IMR-90 (cell line): ENCODE data around the gene CEP68. TPM values are rescaled to one million over a fixed set of nuclear protein-coding genes. Genes with fewer than 3 reads are reported as not detected.

Experiments
- ATAC-seq: fragments of 200-7000 bp; cut with Tn5 transposase; 2 replicates; pipeline ENCODE4 v1.9.1; 2020; ENCODE audit warnings: low read depth, mild to moderate bottlenecking, moderate library complexity
- BruUV-seq: library from RNA; stranded (reverse); fragments of 400-500 nt; replicated peaks from 2 replicates; lab custom pipeline; 2021; lab: Mats Ljungman, UMichigan
- CTCF ChIA-PET: fragments of 300-600 bp; formaldehyde crosslinking; extraction: SDS; loops from one replicate; lab custom pipeline; 2021; ENCODE audit warnings: antibody characterized with exemption; lab: Yijun Ruan, JAX
- POLR2A ChIA-PET: fragments of 300-600 bp; sonication (Branson Sonifier 250); formaldehyde crosslinking; loops from one replicate; lab custom pipeline; 2022; ENCODE audit warnings: antibody characterized with exemption; ENCODE audit not compliant: unreplicated experiment; lab: Charles Lee
- DNase-seq: peaks from one replicate; pipeline ENCODE4 v3.0.0; 2013
- H2AFZ ChIP-seq: replicated peaks from 2 replicates; pipeline ENCODE3; 2013; ENCODE audit warnings: low read length, mild to moderate bottlenecking; ENCODE audit not compliant: poor library complexity
- H2AK5ac ChIP-seq: 2 replicates; pipeline ENCODE4 v1.6.1; 2013; ENCODE audit warnings: low read depth, low read length, inconsistent platforms
- H2AK9ac ChIP-seq: replicated peaks from 2 replicates; pipeline ENCODE3; 2013; ENCODE audit warnings: mild to moderate bottlenecking, low read depth, low read length, moderate library complexity; ENCODE audit not compliant: poor library complexity
- H2BK120ac ChIP-seq: 2 replicates; pipeline ENCODE4 v1.6.1; 2013; ENCODE audit warnings: low read depth, low read length, inconsistent platforms
- H2BK15ac ChIP-seq: 3 replicates; pipeline ENCODE4 v1.6.1; 2013; ENCODE audit warnings: low read depth, low read length, inconsistent platforms
- H2BK20ac ChIP-seq: 2 replicates; pipeline ENCODE4 v1.6.1; 2013; ENCODE audit warnings: low read depth, mild to moderate bottlenecking, inconsistent platforms, low read length, moderate library complexity
- H2BK5ac ChIP-seq: 2 replicates; pipeline ENCODE4 v1.6.1; 2013; ENCODE audit warnings: mild to moderate bottlenecking, low read depth, low read length, inconsistent platforms; ENCODE audit not compliant: poor library complexity, severe bottlenecking
- H3K14ac ChIP-seq: replicated peaks from 2 replicates; pipeline ENCODE4 v1.6.1; 2013; ENCODE audit warnings: low read depth, low read length, inconsistent platforms
- H3K18ac ChIP-seq: 2 replicates; pipeline ENCODE4 v1.6.1; 2013; ENCODE audit warnings: low read depth, low read length, control low read depth
- H3K23ac ChIP-seq: 2 replicates; pipeline ENCODE4 v1.6.1; 2013; ENCODE audit warnings: low read depth, low read length, inconsistent platforms
- H3K27ac ChIP-seq: 2 replicates; pipeline ENCODE4 v1.5.1; 2013; ENCODE audit warnings: mild to moderate bottlenecking, control low read depth, low read length; ENCODE audit not compliant: insufficient read depth
- H3K27me3 ChIP-seq: 2 replicates; pipeline ENCODE4 v1.6.1; 2013; ENCODE audit warnings: low read length; ENCODE audit not compliant: control insufficient read depth, insufficient read depth
- H3K36me3 ChIP-seq: 2 replicates; pipeline ENCODE4 v1.6.1; 2013; ENCODE audit warnings: low read length, mixed read lengths; ENCODE audit not compliant: control insufficient read depth, insufficient read depth
- H3K4ac ChIP-seq: 2 replicates; pipeline ENCODE4 v1.6.1; 2013; ENCODE audit warnings: low read depth, low read length, inconsistent platforms
- H3K4me1 ChIP-seq: 2 replicates; pipeline ENCODE4 v1.6.1; 2013; ENCODE audit warnings: low read length, mixed read lengths; ENCODE audit not compliant: control insufficient read depth, insufficient read depth
- H3K4me2 ChIP-seq: 2 replicates; pipeline ENCODE4 v1.6.1; 2013; ENCODE audit warnings: low read depth, mild to moderate bottlenecking, control low read depth, low read length, moderate library complexity
- H3K4me3 ChIP-seq: 2 replicates; pipeline ENCODE4 v1.5.1; 2013; ENCODE audit warnings: low read depth, mild to moderate bottlenecking, control low read depth, low read length, moderate library complexity; ENCODE audit not compliant: insufficient read depth
- H3K56ac ChIP-seq: 2 replicates; pipeline ENCODE4 v1.6.1; 2013; ENCODE audit warnings: low read length, inconsistent platforms; ENCODE audit not compliant: insufficient read depth; ENCODE audit errors: extremely low read depth
- H3K79me1 ChIP-seq, 2 experiments: 2 replicates each; pipeline ENCODE4 v1.6.1; 2013; ENCODE audit warnings: low read length in 2 of 2, inconsistent platforms in 1 of 2, low read depth in 1 of 2
- H3K9ac ChIP-seq: 2 replicates; pipeline ENCODE4 v1.6.1; 2013; ENCODE audit warnings: low read depth, low read length, control low read depth
- H3K9me1 ChIP-seq: 2 replicates; pipeline ENCODE4 v1.6.1; 2013; ENCODE audit warnings: low read length, inconsistent platforms; ENCODE audit not compliant: insufficient read depth
- H3K9me3 ChIP-seq: 2 replicates; pipeline ENCODE4 v1.6.1; 2013; ENCODE audit warnings: low read length; ENCODE audit not compliant: control insufficient read depth, insufficient read depth
- H4K20me1 ChIP-seq: 2 replicates; pipeline ENCODE4 v1.6.1; 2013; ENCODE audit warnings: low read length, inconsistent platforms; ENCODE audit not compliant: insufficient read depth
- H4K5ac ChIP-seq: 2 replicates; pipeline ENCODE4 v1.6.1; 2013; ENCODE audit warnings: mild to moderate bottlenecking, low read depth, low read length, control low read depth
- H4K8ac ChIP-seq, 2 experiments: 2 replicates each; pipeline ENCODE4 v1.6.1; 2013; ENCODE audit warnings: low read depth in 2 of 2, low read length in 2 of 2, control low read depth in 1 of 2, inconsistent platforms in 1 of 2
- H4K91ac ChIP-seq: 2 replicates; pipeline ENCODE4 v1.6.1; 2013; ENCODE audit warnings: low read depth, low read length, inconsistent platforms; ENCODE audit not compliant: insufficient read depth
- BHLHE40 ChIP-seq: fragments of 150-350 bp; IDR thresholded peaks from 2 replicates; pipeline ENCODE4 v1.6.1; 2016; ENCODE audit warnings: mild to moderate bottlenecking, low read depth, low read length
- CEBPB ChIP-seq: IDR thresholded peaks from 2 replicates; pipeline ENCODE4 v1.6.1; 2012; ENCODE audit warnings: low read depth, low read length, improper control_type of control experiment
- CHD1 ChIP-seq: IDR thresholded peaks from 2 replicates; pipeline ENCODE4 v1.6.1; 2012; ENCODE audit warnings: low read depth, low read length, improper control_type of control experiment
- MAFK ChIP-seq: IDR thresholded peaks from 2 replicates; pipeline ENCODE4 v1.6.1; 2012; ENCODE audit warnings: low read depth, low read length, improper control_type of control experiment
- SMC3 ChIP-seq: fragments of 150-350 bp; IDR thresholded peaks from 2 replicates; pipeline ENCODE4 v1.6.1; 2016; ENCODE audit warnings: low read depth, mild to moderate bottlenecking, antibody characterized with exemption, low read length, moderate library complexity
- whole genome bisulfite sequencing, 2 experiments: methylation state at CpG; one replicate each; pipeline versions ENCODE4 v1.1.5 to v1.1.7; 2013; ENCODE audit warnings: missing lambda C conversion rate in 2 of 2; ENCODE audit not compliant: insufficient read length in 1 of 2; ENCODE audit errors: extremely low coverage in 2 of 2; 5-methylcytosine and 5-hydroxymethylcytosine counted together
- dilution Hi-C: fragments of 300-500 bp; cut with HindIII; formaldehyde crosslinking; loops from one replicate; pipeline ENCODE4 v1.14.3; 2018; ENCODE audit warnings: low sequenced_read_pairs; ENCODE audit not compliant: unreplicated experiment
- in situ Hi-C: fragments of 300-500 bp; cut with MboI; formaldehyde crosslinking; loops from 3 replicates; pipeline ENCODE4 v1.14.3; 2019; ENCODE audit warnings: low sequenced_read_pairs, inconsistent platforms, mixed read lengths
- intact Hi-C: fragments of 100-400 bp; cut with micrococcal nuclease; formaldehyde crosslinking; loops from 2 replicates; pipeline ENCODE4 v1.10.0; 2022
- polyA plus RNA-seq, 3 experiments: library from polyadenylated mRNA; depleted of rRNA; stranded (reverse); fragments of >200 nt; gene quantifications; 2 replicates each; pipeline ENCODE4 v1.2.3, GENCODE V29; 2012; ENCODE audit warnings: low replicate concordance in 1 of 3
- total RNA-seq: library from RNA; depleted of rRNA; stranded (reverse); fragments of >200 nt; gene quantifications from 2 replicates; pipeline ENCODE4 v1.2.3, GENCODE V29; 2012
- TF ChIP-seq, protein P1 (sequence below): conservative IDR thresholded peaks from 2 replicates; pipeline ENCODE4 v1.5.1; 2012; ENCODE audit warnings: mild to moderate bottlenecking, low read depth, low read length, improper control_type of control experiment

CEP68 gene
- total and polyA plus RNA-seq, 2 of the 4 experiments (the other 2 are of a cell fraction), result 5.5 to 5.6 TPM

DNA sequence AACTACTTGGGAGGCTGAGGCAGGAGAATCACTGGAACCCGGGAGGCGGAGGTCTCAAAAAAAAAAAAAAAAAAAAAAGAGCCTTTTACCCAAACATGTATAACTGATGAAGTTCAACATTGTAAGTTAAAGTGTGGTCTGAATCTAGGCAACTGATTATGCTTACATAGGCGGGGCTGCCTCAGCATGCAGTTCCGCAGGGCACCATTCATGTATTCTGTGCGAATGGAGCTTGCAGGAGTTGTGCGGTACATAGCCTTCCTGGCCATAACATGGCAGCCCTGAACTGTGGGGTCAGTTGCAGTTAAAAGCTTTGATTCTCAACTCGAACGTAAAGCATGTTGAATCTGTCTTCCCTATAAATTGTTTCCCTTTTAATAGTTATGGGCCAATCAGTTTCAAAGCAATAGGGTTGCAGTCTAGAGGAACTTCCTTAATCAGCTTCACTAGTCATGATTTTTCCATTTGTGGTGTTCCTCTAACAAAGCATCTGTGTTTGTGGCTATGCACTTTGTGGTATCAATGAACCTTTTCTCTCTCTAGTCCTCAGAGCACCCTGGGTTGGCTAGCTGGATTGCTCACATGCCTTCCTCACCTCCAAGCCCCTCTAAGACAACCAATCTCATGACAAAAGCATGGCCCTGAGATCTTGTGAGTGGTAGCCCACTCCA lies 30.6 kb upstream of the CEP68 start:
- no peaks in the 10 kb centered on the region for H3K9me3 ChIP-seq
- no peak overlapping the region; the same call in 1 of the 2 replicates for H2BK20ac ChIP-seq
- no peak overlapping the region for H2BK120ac ChIP-seq
- POLR2A ChIA-PET, result no interaction called here
- H3K4me2 ChIP-seq, result no peak overlapping the region
- intact Hi-C loops, result no loop called here
- H4K20me1 ChIP-seq, result no peaks in the 10 kb centered on the region
- H3K9ac ChIP-seq, result no peak overlapping the region
- H3K36me3 ChIP-seq, result peaks cover 13% of the 10 kb centered on the region; the same call in 1 of the 2 replicates
- no peak overlapping the region for H3K23ac ChIP-seq
- no peak overlapping the region for H2BK15ac ChIP-seq
- no peak overlapping the region for H4K5ac ChIP-seq
- no TSS peak for BruUV-seq
- H3K4me3 ChIP-seq, result no peak overlapping the region
- no peak overlapping the region for H2AK5ac ChIP-seq
- peaks cover 10% of the 10 kb centered on the region; the same call in 1 of the 2 replicates for H3K9me1 ChIP-seq
- TF ChIP-seq BHLHE40 (no peak), MAFK (no peak), SMC3 (no peak), CHD1 (no peak), CEBPB (no peak)
- TF ChIP-seq, protein P1, sequence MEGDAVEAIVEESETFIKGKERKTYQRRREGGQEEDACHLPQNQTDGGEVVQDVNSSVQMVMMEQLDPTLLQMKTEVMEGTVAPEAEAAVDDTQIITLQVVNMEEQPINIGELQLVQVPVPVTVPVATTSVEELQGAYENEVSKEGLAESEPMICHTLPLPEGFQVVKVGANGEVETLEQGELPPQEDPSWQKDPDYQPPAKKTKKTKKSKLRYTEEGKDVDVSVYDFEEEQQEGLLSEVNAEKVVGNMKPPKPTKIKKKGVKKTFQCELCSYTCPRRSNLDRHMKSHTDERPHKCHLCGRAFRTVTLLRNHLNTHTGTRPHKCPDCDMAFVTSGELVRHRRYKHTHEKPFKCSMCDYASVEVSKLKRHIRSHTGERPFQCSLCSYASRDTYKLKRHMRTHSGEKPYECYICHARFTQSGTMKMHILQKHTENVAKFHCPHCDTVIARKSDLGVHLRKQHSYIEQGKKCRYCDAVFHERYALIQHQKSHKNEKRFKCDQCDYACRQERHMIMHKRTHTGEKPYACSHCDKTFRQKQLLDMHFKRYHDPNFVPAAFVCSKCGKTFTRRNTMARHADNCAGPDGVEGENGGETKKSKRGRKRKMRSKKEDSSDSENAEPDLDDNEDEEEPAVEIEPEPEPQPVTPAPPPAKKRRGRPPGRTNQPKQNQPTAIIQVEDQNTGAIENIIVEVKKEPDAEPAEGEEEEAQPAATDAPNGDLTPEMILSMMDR, result no peak
- in situ Hi-C loops, result loop anchor here (25.0 kb wide), 1 partner anchor 688 kb away; no protein-coding TSS in a partner anchor
- H3K27me3 ChIP-seq, result no peaks in the 10 kb centered on the region
- no peaks in the 10 kb centered on the region for H3K79me1 ChIP-seq
- no peak for ATAC-seq
- H3K4ac ChIP-seq, result 0 out of 2 replicates have a peak overlapping the region, but pooled peaks have one; percentile 25
- no peak overlapping the region for H3K18ac ChIP-seq
- dilution Hi-C loops, result no loop called here
- WGBS, 2 experiments, result 100% methylated on average over 1 of the region's 8 CpGs; no CpG with 5 or more reads in 1 of the 2 experiments
- H3K27ac ChIP-seq, result no peak overlapping the region
- no peak overlapping the region for H2AK9ac ChIP-seq
- H4K91ac ChIP-seq, result no peak overlapping the region
- no peak for DNase-seq
- CTCF ChIA-PET, result no interaction called here
- H3K4me1 ChIP-seq, result peaks cover 11% of the 10 kb centered on the region
- H2BK5ac ChIP-seq, result no peak overlapping the region
- no peak overlapping the region for H3K56ac ChIP-seq
- no peak overlapping the region for H2AFZ ChIP-seq
- H4K8ac ChIP-seq, result no peak overlapping the region
- H3K14ac ChIP-seq, result 0 out of 2 replicates have a peak overlapping the region, but pooled peaks have one; percentile 6
